H1 (cell line): ENCODE data around the gene ITGA11. TPM values are rescaled to one million over a fixed set of nuclear protein-coding genes. Genes with fewer than 3 reads are reported as not detected.

Experiments used
- CTCF ChIA-PET: fragments of 300-600 bp; sonication (Branson Sonifier 250); formaldehyde crosslinking; loops from one replicate; lab custom pipeline; 2021; ENCODE audit not compliant: partially characterized antibody; lab: Charles Lee
- POLR2A ChIA-PET: fragments of 300-600 bp; sonication (Branson Sonifier 250); formaldehyde crosslinking; loops from one replicate; lab custom pipeline; 2021; ENCODE audit warnings: inconsistent platforms; ENCODE audit not compliant: partially characterized antibody; lab: Charles Lee
- DNase-seq, 2 experiments: peaks; one replicate each; pipeline versions ENCODE4 v3.0.0 to v3.0.0-alpha.2; 2010 to 2022; ENCODE audit warnings: low spot score in 2 of 2, low read depth in 1 of 2, mixed read lengths in 1 of 2
- FAIRE-seq: peaks from 2 replicates; lab custom pipeline; 2011; peaks lifted over from hg19 to GRCh38; lab: Jason Lieb, UNC
- H2AFZ ChIP-seq: 2 replicates; pipeline ENCODE4 v1.8.1; 2012; ENCODE audit warnings: low read length, inconsistent platforms
- H2AK5ac ChIP-seq: 2 replicates; pipeline ENCODE4 v1.6.1; 2013; ENCODE audit warnings: low read depth, low read length
- H2BK120ac ChIP-seq: replicated peaks from 2 replicates; pipeline ENCODE3; 2013; ENCODE audit warnings: low read depth, low read length, inconsistent platforms
- H2BK12ac ChIP-seq: 2 replicates; pipeline ENCODE4 v1.6.1; 2013; ENCODE audit warnings: low read depth, low read length
- H2BK15ac ChIP-seq: 2 replicates; pipeline ENCODE4 v1.6.1; 2013; ENCODE audit warnings: low read length
- H2BK20ac ChIP-seq: 2 replicates; pipeline ENCODE4 v1.6.1; 2013; ENCODE audit warnings: low read length
- H2BK5ac ChIP-seq: 2 replicates; pipeline ENCODE4 v1.6.1; 2013; ENCODE audit warnings: low read depth, low read length
- H3K14ac ChIP-seq: 2 replicates; pipeline ENCODE4 v1.6.1; 2013; ENCODE audit warnings: inconsistent platforms; ENCODE audit not compliant: insufficient read length
- H3K18ac ChIP-seq: 2 replicates; pipeline ENCODE4 v1.6.1; 2013; ENCODE audit warnings: low read length; ENCODE audit errors: extremely low read depth
- H3K23ac ChIP-seq: 2 replicates; pipeline ENCODE4 v1.6.1; 2013; ENCODE audit warnings: inconsistent platforms; ENCODE audit not compliant: insufficient read length
- H3K23me2 ChIP-seq: 2 replicates; pipeline ENCODE4 v1.6.1; 2013; ENCODE audit warnings: low read depth, low read length
- H3K27ac ChIP-seq: 2 replicates; pipeline ENCODE4 v1.6.1; 2011; ENCODE audit warnings: low read depth, low read length, inconsistent platforms
- H3K27me3 ChIP-seq, 4 experiments: replicated peaks in 1 of 4; 1 replicate in 1 of 4; 2 replicates in 3 of 4; pipeline versions ENCODE4 v1.6.1 to v1.8.1; 2011 to 2013; ENCODE audit warnings: low read length in 3 of 4, mild to moderate bottlenecking in 3 of 4, inconsistent platforms in 2 of 4, mixed read lengths in 2 of 4, moderate library complexity in 1 of 4; ENCODE audit not compliant: control insufficient read depth in 3 of 4, insufficient read depth in 3 of 4; ENCODE audit errors: extremely low read depth in 1 of 4
- H3K36me3 ChIP-seq, 4 experiments: 2 replicates each; pipeline versions ENCODE4 v1.6.1 to v1.8.1; 2011 to 2013; ENCODE audit warnings: mild to moderate bottlenecking in 4 of 4, low read length in 3 of 4, moderate library complexity in 2 of 4, control low read depth in 1 of 4, inconsistent platforms in 1 of 4; ENCODE audit not compliant: insufficient read depth in 4 of 4, control insufficient read depth in 2 of 4
- H3K4ac ChIP-seq: replicated peaks from 2 replicates; pipeline ENCODE3; 2013; ENCODE audit warnings: low read length, low read depth, mixed read lengths, inconsistent platforms; ENCODE audit not compliant: insufficient read length
- H3K4me1 ChIP-seq, 4 experiments: replicated peaks in 1 of 4; 1 replicate in 1 of 4; 2 replicates in 3 of 4; pipeline versions ENCODE4 v1.6.1 to v1.8.1; 2011 to 2013; ENCODE audit warnings: low read length in 3 of 4, inconsistent platforms in 2 of 4, mixed read lengths in 1 of 4; ENCODE audit not compliant: insufficient read depth in 4 of 4, control insufficient read depth in 3 of 4
- H3K4me2 ChIP-seq, 2 experiments: 2 replicates each; pipeline versions ENCODE4 v1.6.1 to v1.8.1; 2011 to 2013; ENCODE audit warnings: low read depth in 2 of 2, low read length in 2 of 2, control low read depth in 1 of 2, inconsistent platforms in 1 of 2, mild to moderate bottlenecking in 1 of 2; ENCODE audit not compliant: insufficient read depth in 1 of 2
- H3K4me3 ChIP-seq, 4 experiments: fragments of 200-600, 300-600 bp in 1 of 4; sonication (generic), shearing (Covaris generic), sonication (Bioruptor Twin) in 1 of 4; 2 replicates each; pipeline versions ENCODE4 v1.5.1 to v1.8.1; 2011 to 2016; ENCODE audit warnings: low read length in 4 of 4, low read depth in 3 of 4, control low read depth in 2 of 4, inconsistent platforms in 2 of 4, mild to moderate bottlenecking in 2 of 4, mixed read lengths in 1 of 4, moderate library complexity in 1 of 4; ENCODE audit not compliant: insufficient read depth in 2 of 4; ENCODE audit errors: extremely low read depth in 1 of 4
- H3K56ac ChIP-seq: replicated peaks from 2 replicates; pipeline ENCODE3; 2013; ENCODE audit warnings: low read depth, mild to moderate bottlenecking, mixed read lengths, low read length, inconsistent platforms; ENCODE audit not compliant: insufficient read length
- H3K79me1 ChIP-seq: 2 replicates; pipeline ENCODE4 v1.6.1; 2013; ENCODE audit warnings: low read depth, low read length, control low read depth
- H3K79me2 ChIP-seq, 2 experiments: 2 replicates each; pipeline versions ENCODE4 v1.6.1 to v1.8.1; 2012 to 2013; ENCODE audit warnings: low read length in 2 of 2, mild to moderate bottlenecking in 2 of 2, inconsistent platforms in 1 of 2; ENCODE audit not compliant: insufficient read depth in 2 of 2, control insufficient read depth in 1 of 2
- H3K9ac ChIP-seq, 4 experiments: replicated peaks in 1 of 4; 1 replicate in 1 of 4; 2 replicates in 3 of 4; pipeline versions ENCODE4 v1.6.1 to v1.8.1; 2011 to 2013; ENCODE audit warnings: low read depth in 3 of 4, low read length in 3 of 4, control low read depth in 2 of 4, mild to moderate bottlenecking in 2 of 4, moderate library complexity in 2 of 4, inconsistent platforms in 1 of 4; ENCODE audit errors: extremely low read depth in 1 of 4
- H3K9me3 ChIP-seq, 2 experiments: 2 replicates each; pipeline versions ENCODE4 v1.6.1 to v1.8.1; 2012 to 2013; ENCODE audit warnings: mild to moderate bottlenecking in 2 of 2, moderate library complexity in 2 of 2, control low read depth in 1 of 2, inconsistent platforms in 1 of 2, low read depth in 1 of 2, low read length in 1 of 2, mixed read lengths in 1 of 2; ENCODE audit not compliant: insufficient read depth in 2 of 2
- H4K20me1 ChIP-seq, 2 experiments: replicated peaks in 1 of 2; 2 replicates each; pipeline versions ENCODE3 to v1.8.1; 2011 to 2013; ENCODE audit warnings: inconsistent platforms in 2 of 2, low read length in 2 of 2, mild to moderate bottlenecking in 1 of 2; ENCODE audit not compliant: insufficient read depth in 2 of 2, control insufficient read depth in 1 of 2
- H4K5ac ChIP-seq: 2 replicates; pipeline ENCODE4 v1.6.1; 2013; ENCODE audit warnings: low read length, low read depth, mixed read lengths, inconsistent platforms; ENCODE audit not compliant: insufficient read length
- H4K8ac ChIP-seq: 2 replicates; pipeline ENCODE4 v1.8.0; 2013; ENCODE audit warnings: mild to moderate bottlenecking, moderate library complexity, low read length, inconsistent platforms; ENCODE audit not compliant: insufficient read depth; ENCODE audit errors: extremely low read depth
- H4K91ac ChIP-seq: replicated peaks from 2 replicates; pipeline ENCODE3; 2013; ENCODE audit warnings: low read length, mixed read lengths, inconsistent platforms; ENCODE audit not compliant: insufficient read length
- CHD1 ChIP-seq: IDR thresholded peaks from 2 replicates; pipeline ENCODE4 v1.6.1; 2012; ENCODE audit warnings: low read depth, low read length, improper control_type of control experiment
- KDM4A ChIP-seq: IDR thresholded peaks from one replicate; pipeline ENCODE4 v1.7.1; 2012; ENCODE audit warnings: low read depth, mild to moderate bottlenecking, moderate library complexity, low read length, inconsistent platforms; ENCODE audit not compliant: severe bottlenecking
- SIN3A ChIP-seq, 2 experiments: IDR thresholded peaks in 1 of 2; conservative IDR thresholded peaks in 1 of 2; 2 replicates each; pipeline ENCODE4 v1.6.1; 2011 to 2012; ENCODE audit warnings: low read length in 2 of 2, improper control_type of control experiment in 1 of 2, low read depth in 1 of 2, mild to moderate bottlenecking in 1 of 2
- SIRT6 ChIP-seq: IDR thresholded peaks from one replicate; pipeline ENCODE4 v1.7.1; 2012; ENCODE audit warnings: low read length, inconsistent platforms
- SP4 ChIP-seq: IDR thresholded peaks from 2 replicates; pipeline ENCODE4 v1.6.1; 2012; ENCODE audit warnings: low read length, inconsistent platforms
- WGBS, 2 experiments: shearing (Covaris generic) in 1 of 2; methylation state at CpG; one replicate each; pipeline versions ENCODE4 v1.1.6 to v1.1.7; 2013 to 2015; ENCODE audit warnings: low lambda C conversion rate in 2 of 2, mixed read lengths in 2 of 2, inconsistent platforms in 1 of 2, low coverage in 1 of 2, missing lambda C conversion rate in 1 of 2; ENCODE audit not compliant: insufficient replicate concordance in 2 of 2, insufficient coverage in 1 of 2, insufficient read length in 1 of 2; ENCODE audit errors: extremely low coverage in 1 of 2, missing lambda C conversion rate in 1 of 2; 5-methylcytosine and 5-hydroxymethylcytosine counted together
- polyA plus RNA-seq, 7 experiments: library from polyadenylated mRNA; depleted of rRNA in 3 of 7; stranded (reverse) in 5 of 7; unstranded in 2 of 7; fragments of >200 nt in 5 of 7; fragments of 200-250 nt in 2 of 7; gene quantifications; 1 replicate in 5 of 7; 2 replicates in 1 of 7; 4 replicates in 1 of 7; pipeline versions ENCODE4 v1.2.1 to v1.2.3, GENCODE V29; 2011 to 2013; ENCODE audit warnings: missing spikeins in 2 of 7, mixed read lengths in 2 of 7
- total RNA-seq: library from RNA; stranded (reverse); fragmentation: NEBNext Ultra II Directional; extraction: Animal tissue kit (Norgen Biotek cat#: 25700); gene quantifications from 2 replicates; pipeline ENCODE4 v1.2.1, GENCODE V29; 2021

Gene ITGA11
- total and polyA plus RNA-seq, 2 of the 8 experiments (the other 6 are each of a cell fraction or from before 2014, with no cell fraction given) = 0.05 to 0.06 TPM

GRCh38 chr15:68464448-68465090 lies 32.6 kb upstream of the ITGA11 start:
- Histone ChIP-seq H2AFZ (no peak overlapping the region), H2BK5ac (no peak overlapping the region), H3K36me3 (no peaks in the 10 kb centered on the region), H2BK15ac (no peak overlapping the region), H2AK5ac (no peak overlapping the region), H2BK12ac (no peak overlapping the region), H3K23me2 (no peaks in the 10 kb centered on the region), H3K27me3 (no peaks in the 10 kb centered on the region; a peak in 2 of 7 replicates), H3K18ac (no peak overlapping the region), H3K4ac (no peak overlapping the region), H2BK20ac (no peak overlapping the region), H3K79me1 (no peaks in the 10 kb centered on the region), H3K23ac (no peak overlapping the region), H4K5ac (no peak overlapping the region), H3K4me2 (no peak overlapping the region), H4K20me1 (no peaks in the 10 kb centered on the region), H3K14ac (no peak overlapping the region), H3K4me3 (no peak overlapping the region), H3K79me2 (no peaks in the 10 kb centered on the region), H3K9me3 (no peaks in the 10 kb centered on the region), H4K8ac (no peak overlapping the region), H4K91ac (no peak overlapping the region), H3K9ac (no peak overlapping the region), H3K56ac (no peak overlapping the region), H3K4me1 (no peaks in the 10 kb centered on the region), H2BK120ac (no peak overlapping the region), H3K27ac (no peak overlapping the region)
- POLR2A ChIA-PET = interaction anchor here (1.2 kb wide), 1 partner anchor 14 kb away, joined by 3 read pairs; no protein-coding TSS in a partner anchor
- DNase-seq (no peak), FAIRE-seq (no peak)
- CTCF ChIA-PET = interaction anchor here (0.6 to 2.0 kb wide), 3 partner anchors 9 to 1857 kb away, joined by 3 to 6 read pairs (median 3); no protein-coding TSS in a partner anchor
- WGBS, 2 experiments = 74% methylated on average over 7 of the region's 7 CpGs; no CpG with 5 or more reads in 1 of the 2 experiments
- TF ChIP-seq SP4 (no peak), KDM4A (no peak), CHD1 (no peak), SIRT6 (no peak), SIN3A (conservative IDR thresholded peaks at IDR 0.05 in 1 of 2, IDR thresholded peaks at IDR 0.05 in 1 of 2; ENCODE audit: low read depth in 1 of 2, low read length in 2 of 2) (no peak)
